GM12875 (cell line): Measurements from ENCODE around the gene ACCS.

Experiments used
- H3K4me3 ChIP-seq: one replicate; pipeline ENCODE4 v1.5.1; 2011; ENCODE audit warnings: low read depth, low read length, control low read depth
- CTCF ChIP-seq: IDR thresholded peaks from 2 replicates; pipeline ENCODE4 v1.5.1; 2011; ENCODE audit warnings: low read depth, mild to moderate bottlenecking, control low read depth, inconsistent platforms, low read length, moderate library complexity, borderline replicate concordance; ENCODE audit not compliant: insufficient read depth

Gene ACCS, protein sequence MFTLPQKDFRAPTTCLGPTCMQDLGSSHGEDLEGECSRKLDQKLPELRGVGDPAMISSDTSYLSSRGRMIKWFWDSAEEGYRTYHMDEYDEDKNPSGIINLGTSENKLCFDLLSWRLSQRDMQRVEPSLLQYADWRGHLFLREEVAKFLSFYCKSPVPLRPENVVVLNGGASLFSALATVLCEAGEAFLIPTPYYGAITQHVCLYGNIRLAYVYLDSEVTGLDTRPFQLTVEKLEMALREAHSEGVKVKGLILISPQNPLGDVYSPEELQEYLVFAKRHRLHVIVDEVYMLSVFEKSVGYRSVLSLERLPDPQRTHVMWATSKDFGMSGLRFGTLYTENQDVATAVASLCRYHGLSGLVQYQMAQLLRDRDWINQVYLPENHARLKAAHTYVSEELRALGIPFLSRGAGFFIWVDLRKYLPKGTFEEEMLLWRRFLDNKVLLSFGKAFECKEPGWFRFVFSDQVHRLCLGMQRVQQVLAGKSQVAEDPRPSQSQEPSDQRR

GRCh38 chr11:44065841-44066731 lies at the start of gene ACCS:
ACCS (plus strand) TSS chr11:44066270; CDS start chr11:44067628, 1,358 bp downstream.
- peak; percentile 90 for TF ChIP-seq CTCF

DNA sequence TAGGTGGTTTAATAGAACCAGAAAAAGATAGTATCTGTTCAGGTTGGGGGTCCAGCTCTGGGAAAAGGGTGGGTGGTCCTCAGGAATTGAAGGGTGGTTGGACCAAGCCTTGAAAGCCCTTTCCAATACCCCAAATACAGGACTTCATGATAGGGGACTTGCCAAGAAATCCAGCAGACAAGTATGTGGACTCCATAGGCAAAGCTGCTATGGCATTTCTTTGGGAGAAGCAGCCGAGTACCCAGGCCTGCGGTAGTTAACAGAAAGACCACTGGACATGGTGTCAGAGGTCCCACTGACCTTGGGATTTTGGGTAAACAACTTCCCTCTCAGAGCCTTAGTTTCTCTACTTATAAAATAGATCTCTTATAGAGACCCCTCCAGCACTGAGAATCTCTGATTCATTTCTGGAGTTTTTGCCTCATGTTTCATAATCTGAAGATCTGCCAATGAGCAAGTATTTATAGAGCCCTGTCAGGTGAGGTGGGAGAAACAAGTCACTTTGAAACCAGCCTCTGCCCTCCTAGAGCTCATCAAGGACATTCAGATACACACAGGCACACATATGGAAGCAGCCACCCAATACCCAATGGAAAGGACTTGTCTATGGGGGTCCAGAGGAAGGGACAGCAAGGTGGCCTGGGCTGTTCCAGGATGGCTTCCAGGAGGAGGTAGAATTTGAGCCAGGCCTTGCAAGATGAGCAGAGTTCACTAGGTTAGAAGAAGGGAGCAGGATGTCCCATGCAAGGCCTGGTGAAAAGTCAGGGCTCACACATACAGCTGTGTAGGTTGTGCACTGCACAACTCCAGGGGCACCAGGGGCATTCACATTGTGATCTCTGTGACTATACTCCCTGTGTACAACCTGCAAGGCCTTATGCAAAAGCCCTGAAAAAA lies 49.3 kb upstream of the ACCS start:
- TF ChIP-seq CTCF, result no peak
- H3K4me3 ChIP-seq, result no peak overlapping the region

More at GRCh38 chr11:44065841-44066731, at the start of gene ACCS:
- peak within 1 kb of the TSS; percentile 73 for H3K4me3 ChIP-seq

DNA sequence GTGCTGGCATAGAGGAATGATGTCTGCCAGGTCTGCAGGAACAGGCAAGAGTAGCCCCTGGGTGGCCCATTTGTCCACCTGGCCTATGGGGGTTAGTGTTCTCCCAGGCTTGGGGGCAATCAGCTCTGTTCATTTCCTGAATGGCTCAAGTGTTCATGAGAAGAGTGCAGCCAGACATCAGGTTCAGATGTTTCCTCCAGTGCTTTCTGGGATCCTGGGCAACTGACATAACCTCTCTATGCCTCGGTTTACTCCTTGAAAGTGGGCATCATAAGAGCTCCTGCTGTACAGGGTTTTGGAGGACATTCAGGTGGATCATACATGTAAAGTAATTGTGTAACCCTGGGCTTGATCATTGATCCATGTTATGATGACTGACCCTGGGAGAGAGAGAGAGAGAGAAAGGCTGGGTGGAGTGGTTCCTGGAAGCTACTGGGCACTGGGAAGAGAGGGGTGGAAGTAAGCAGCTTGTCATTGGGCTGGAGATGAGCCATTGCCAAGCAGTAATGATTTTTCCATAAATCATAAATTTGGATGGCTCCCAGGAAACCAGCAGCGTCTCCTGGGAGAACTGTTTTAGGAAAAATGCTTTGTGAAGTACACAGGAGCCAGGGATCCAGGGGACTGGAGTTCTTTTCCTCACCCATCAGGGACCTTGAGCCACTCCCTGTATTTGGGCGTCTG lies 48.5 kb upstream of the ACCS start:
- no peak for TF ChIP-seq CTCF
- H3K4me3 ChIP-seq, result no peak overlapping the region

DNA sequence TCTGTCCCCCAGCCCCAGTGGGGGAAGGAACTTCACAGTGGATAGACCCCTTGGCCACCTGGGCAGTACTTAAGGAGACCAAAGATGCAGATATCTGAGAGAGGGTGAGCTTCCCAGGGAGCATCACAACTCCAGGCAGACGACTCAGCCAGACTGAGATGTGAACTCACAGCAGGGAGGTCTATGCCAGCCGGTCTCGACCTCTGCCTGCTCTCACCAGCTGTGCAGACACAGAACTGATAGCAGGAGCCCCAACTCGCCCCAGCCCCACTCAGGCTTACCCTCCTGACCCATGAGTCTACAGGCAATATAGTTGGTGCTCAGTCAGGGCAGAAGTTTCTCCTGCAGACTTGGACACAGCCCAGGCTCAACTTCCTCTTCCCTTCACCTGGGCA lies 47.9 kb upstream of the ACCS start:
- no peak overlapping the region for H3K4me3 ChIP-seq
- no peak for TF ChIP-seq CTCF

DNA sequence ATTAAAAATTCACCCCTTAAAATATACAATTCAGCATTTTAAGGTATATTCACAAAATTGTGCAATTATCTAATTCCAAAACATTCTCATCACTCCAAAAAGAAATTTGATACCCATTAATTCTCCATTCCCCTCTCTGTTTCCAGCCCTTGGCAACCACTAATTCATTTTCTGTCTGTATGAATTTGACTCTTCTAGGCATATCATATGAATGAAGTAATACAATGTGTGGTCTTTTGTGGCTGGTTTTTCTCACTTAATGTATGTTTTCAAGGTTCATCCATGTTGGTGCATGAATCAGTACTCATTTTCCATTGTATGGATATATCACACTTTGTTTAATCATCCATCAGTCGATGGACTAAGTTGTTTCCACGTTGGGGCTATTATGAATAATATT lies 47.2 kb upstream of the ACCS start:
- H3K4me3 ChIP-seq, result no peak overlapping the region

More for the DNA sequence above, 47.2 kb upstream of the ACCS start:
- no peak for TF ChIP-seq CTCF
